ENCODE measurements around the gene FBRSL1. TPM values are rescaled to one million over a fixed set of nuclear protein-coding genes. Genes with fewer than 3 reads are reported as not detected.

The FBRSL1 gene
- total and polyA plus RNA-seq, 4 donors: 2.5 to 35.5 (median 5.6) TPM

- TF ChIP-seq FOXA1 (IDR thresholded peaks at IDR 0.05) (no peak), ZBTB33 (IDR thresholded peaks at IDR 0.05) (no peak), HNF4G (IDR thresholded peaks at IDR 0.05) (no peak), GABPA (IDR thresholded peaks at IDR 0.05 in 1 of 2, conservative IDR thresholded peaks at IDR 0.05 in 1 of 2) (no peak), RAD21 (IDR thresholded peaks at IDR 0.05) (no peak), TAF1 (conservative IDR thresholded peaks at IDR 0.05) (no peak), RXRA (IDR thresholded peaks at IDR 0.05) (no peak), CTCF (IDR thresholded peaks at IDR 0.05; ENCODE audit: low read depth, low read length, missing input control) (no peak), JUND (IDR thresholded peaks at IDR 0.05) (no peak), NR2F2 (IDR thresholded peaks at IDR 0.05) (no peak), HNF4A (conservative IDR thresholded peaks at IDR 0.05) (no peak), SP1 (IDR thresholded peaks at IDR 0.05) (no peak), FOXA2 (IDR thresholded peaks at IDR 0.05) (no peak), YY1 (IDR thresholded peaks at IDR 0.05) (no peak), MAX (IDR thresholded peaks at IDR 0.05) (no peak), ATF3 (IDR thresholded peaks at IDR 0.05) (no peak), REST (IDR thresholded peaks at IDR 0.05) (no peak), EGR1 (IDR thresholded peaks at IDR 0.05; ENCODE audit: low read depth in 2 of 2) (no peak)
- DNase-seq (ENCODE audit: low spot score): no peak
- 90% methylated on average over 18 of the region's 18 CpGs for WGBS
- Histone ChIP-seq H3K27me3 (ENCODE audit: control insufficient read depth in 4 of 4, insufficient read depth in 4 of 4, low read length in 3 of 4) (no peaks in the 10 kb centered on the region), H3K4me3 (ENCODE audit: low read depth in 1 of 3, low read length in 3 of 3) (no peak overlapping the region), H3K36me3 (ENCODE audit: control insufficient read depth in 4 of 4, insufficient read depth in 3 of 4, low read depth in 1 of 4, low read length in 3 of 4) (no peaks in the 10 kb centered on the region), H3K9me3 (ENCODE audit: control insufficient read depth in 4 of 4, low read length in 3 of 4) (no peaks in the 10 kb centered on the region), H3K4me1 (ENCODE audit: control insufficient read depth in 4 of 4, insufficient read depth in 4 of 4, low read length in 3 of 4) (no peaks in the 10 kb centered on the region), H3K9ac (ENCODE audit: low read depth in 1 of 2, low read length in 2 of 2) (no peak overlapping the region), H3K27ac (ENCODE audit: low read depth in 1 of 2, low read length in 2 of 2) (no peak overlapping the region)
Observed at GRCh38 chr12:132476421-132476820, 13.5 kb upstream of the FBRSL1 start.

Data from liver (tissue), 9 donors.